GM21786 (cell line): ENCODE measurements around the gene ZNF763.
"Not testable (repeated sequence)": the region's sequence is repeated elsewhere in the genome, so short reads cannot be mapped to it uniquely, and the experiment has no call there.

Experiments
- ATAC-seq: cut with Tn5 transposase; IDR thresholded peaks from one replicate; pipeline ENCODE4 v1.9.1; 2021; ENCODE audit not compliant: unreplicated experiment

Gene ZNF763

GRCh38 chr19:11964858-11965645 is at the start of gene ZNF763:
Gene ZNF763 (plus strand): TSS chr19:11965040. CDS start chr19:11965209, 169 bp downstream.
- ATAC-seq, result peak; percentile 81

GRCh38 chr19:11921852-11922495 is 42.9 kb upstream of the ZNF763 start:
- no peak for ATAC-seq

GRCh38 chr19:11924886-11925650 is 39.8 kb upstream of the ZNF763 start, which contains the start of gene ZNF700:
Gene ZNF700 (plus strand): TSS chr19:11925107. CDS start chr19:11925211, 104 bp downstream.
- peak; percentile 88 for ATAC-seq

GRCh38 chr19:11925651-11926187 is 39.1 kb upstream of the ZNF763 start:
- not testable (repeated sequence) for ATAC-seq

- no peak for ATAC-seq
Measured at GRCh38 chr19:11927227-11927626, 37.6 kb upstream of the ZNF763 start.

GRCh38 chr19:11931051-11931450 is 33.8 kb upstream of the ZNF763 start:
- ATAC-seq, result no peak

GRCh38 chr19:11931513-11931912 is 33.3 kb upstream of the ZNF763 start:
- no peak for ATAC-seq

GRCh38 chr19:11935829-11936228 is 29.0 kb upstream of the ZNF763 start:
- ATAC-seq, result not testable (repeated sequence)

GRCh38 chr19:11938383-11938782 is 26.5 kb upstream of the ZNF763 start:
- ATAC-seq, result not testable (repeated sequence)

GRCh38 chr19:11941361-11941887 is 23.4 kb upstream of the ZNF763 start:
- ATAC-seq, result not testable (repeated sequence)

GRCh38 chr19:11942008-11942842 is 22.6 kb upstream of the ZNF763 start:
- ATAC-seq, result no peak

- ATAC-seq, result no peak
Measured at GRCh38 chr19:11942843-11943108, 22.1 kb upstream of the ZNF763 start.

- ATAC-seq, result no peak
Measured at GRCh38 chr19:11944656-11945055, 20.2 kb upstream of the ZNF763 start.

GRCh38 chr19:11948646-11949045 is 16.2 kb upstream of the ZNF763 start:
- ATAC-seq, result no peak

- ATAC-seq, result no peak
Measured at GRCh38 chr19:11949201-11949600, 15.6 kb upstream of the ZNF763 start.

- not testable (repeated sequence) for ATAC-seq
Measured at GRCh38 chr19:11949614-11950080, 15.2 kb upstream of the ZNF763 start.

GRCh38 chr19:11950312-11950711 is 14.5 kb upstream of the ZNF763 start:
- no peak for ATAC-seq

- no peak for ATAC-seq
Measured at GRCh38 chr19:11963566-11964355, 1.1 kb upstream of the ZNF763 start.

- ATAC-seq, result peak; percentile 39
Measured at GRCh38 chr19:11964496-11964857, 363 bp upstream of the ZNF763 start.
